ENCODE data around the gene RNPEPL1. TPM values are rescaled to one million over a fixed set of nuclear protein-coding genes. Genes with fewer than 3 reads are reported as not detected.

RNPEPL1 gene
- total RNA-seq, 1 experiment from 2014 or later, result 31.5 TPM

GRCh38 chr2:240572141-240573031, 4.1 kb downstream of the RNPEPL1 start:
- POLR2A ChIA-PET, result no interaction called here
- Mint-ChIP-seq H3K27ac (ENCODE audit: low read depth, unreplicated experiment) (no peak overlapping the region), H3K9me3 (ENCODE audit: unreplicated experiment) (no peaks in the 10 kb centered on the region), H3K36me3 (ENCODE audit: insufficient read depth, unreplicated experiment) (peaks cover 12% of the 10 kb centered on the region), H3K4me3 (ENCODE audit: unreplicated experiment) (no peak overlapping the region), H3K4me1 (ENCODE audit: insufficient read depth, unreplicated experiment) (peaks cover 11% of the 10 kb centered on the region), H3K27me3 (ENCODE audit: insufficient read depth, unreplicated experiment) (no peaks in the 10 kb centered on the region)
- intact Hi-C loops (cut with micrococcal nuclease), result no loop called here
- DNase-seq (ENCODE audit: unreplicated experiment), result no peak
- no TSS peak for BruUV-seq (replicated peaks)
- TF ChIP-seq CTCF (IDR thresholded peaks at IDR 0.05; ENCODE audit: unreplicated experiment), result no peak
- CTCF ChIA-PET, result no interaction called here

GRCh38 chr2:240573071-240573515, 4.8 kb downstream of the RNPEPL1 start:
- Mint-ChIP-seq H3K4me1 (ENCODE audit: insufficient read depth, unreplicated experiment) (peaks cover 5% of the 10 kb centered on the region), H3K9me3 (ENCODE audit: unreplicated experiment) (no peaks in the 10 kb centered on the region), H3K27me3 (ENCODE audit: insufficient read depth, unreplicated experiment) (no peaks in the 10 kb centered on the region), H3K27ac (ENCODE audit: low read depth, unreplicated experiment) (no peak overlapping the region), H3K4me3 (ENCODE audit: unreplicated experiment) (no peak overlapping the region), H3K36me3 (ENCODE audit: insufficient read depth, unreplicated experiment) (peaks cover 12% of the 10 kb centered on the region)
- intact Hi-C loops (cut with micrococcal nuclease), result no loop called here
- no peak for TF ChIP-seq CTCF (IDR thresholded peaks at IDR 0.05; ENCODE audit: unreplicated experiment)
- CTCF ChIA-PET, result no interaction called here
- no peak for DNase-seq (ENCODE audit: unreplicated experiment)
- no TSS peak for BruUV-seq (replicated peaks)
- POLR2A ChIA-PET, result interaction anchor here (1.6 kb wide), 1 partner anchor 13 kb away, joined by 6 read pairs; the partner anchor contains the start of gene CAPN10

DNA sequence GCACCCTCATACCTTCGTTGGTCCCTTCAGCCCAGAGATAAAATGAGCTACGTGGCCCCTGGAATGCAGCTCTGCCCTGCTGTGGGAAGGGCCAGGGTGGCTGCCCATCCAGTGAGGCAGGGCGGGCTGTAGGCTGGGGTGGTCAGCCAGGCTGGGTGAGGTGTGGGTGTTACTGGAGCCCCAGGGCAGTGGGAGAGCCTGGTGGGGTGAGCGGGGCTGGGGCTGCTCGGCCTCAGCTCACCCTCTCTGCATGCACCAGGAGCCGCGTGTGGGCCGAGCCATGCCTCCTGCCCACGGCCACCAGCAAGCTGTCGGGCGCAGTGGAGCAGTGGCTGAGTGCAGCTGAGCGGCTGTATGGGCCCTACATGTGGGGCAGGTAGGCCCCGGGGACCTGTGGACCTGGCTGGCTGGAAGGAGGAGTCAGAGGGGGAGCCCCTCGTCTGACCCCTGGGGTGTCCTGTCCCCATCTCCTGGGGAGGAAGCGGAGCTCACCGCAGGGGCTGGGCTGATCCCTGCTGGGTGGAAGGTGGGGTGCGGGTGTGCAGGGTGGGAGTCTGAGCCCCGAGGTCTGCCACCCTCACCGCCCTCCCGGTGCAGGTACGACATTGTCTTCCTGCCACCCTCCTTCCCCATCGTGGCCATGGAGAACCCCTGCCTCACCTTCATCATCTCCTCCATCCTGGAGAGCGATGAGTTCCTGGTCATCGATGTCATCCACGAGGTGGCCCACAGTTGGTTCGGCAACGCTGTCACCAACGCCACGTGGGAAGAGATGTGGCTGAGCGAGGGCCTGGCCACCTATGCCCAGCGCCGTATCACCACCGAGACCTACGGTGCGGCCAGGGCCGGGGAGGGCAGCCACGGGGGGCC, 5.5 kb downstream of the RNPEPL1 start:
- BruUV-seq (replicated peaks), result no TSS peak
- DNase-seq (ENCODE audit: unreplicated experiment), result no peak
- intact Hi-C loops (cut with micrococcal nuclease), result no loop called here
- Mint-ChIP-seq H3K4me1 (ENCODE audit: insufficient read depth, unreplicated experiment) (peaks cover 9% of the 10 kb centered on the region), H3K27ac (ENCODE audit: low read depth, unreplicated experiment) (no peak overlapping the region), H3K36me3 (ENCODE audit: insufficient read depth, unreplicated experiment) (peaks cover 15% of the 10 kb centered on the region), H3K4me3 (ENCODE audit: unreplicated experiment) (no peak overlapping the region), H3K27me3 (ENCODE audit: insufficient read depth, unreplicated experiment) (no peaks in the 10 kb centered on the region), H3K9me3 (ENCODE audit: unreplicated experiment) (no peaks in the 10 kb centered on the region)
- ChIA-PET POLR2A (interaction anchor here (0.7 to 1.6 kb wide), 2 partner anchors 12 to 340 kb away, joined by 4 to 6 read pairs; partner anchors contain the start of gene CAPN10), CTCF (no interaction called here)
- no peak for TF ChIP-seq CTCF (IDR thresholded peaks at IDR 0.05; ENCODE audit: unreplicated experiment)
